Spleen (tissue), 7 donors: ENCODE results near the gene EMILIN1.

Experiments
- POLR2A ChIP-seq, 3 donors: fragments of 450-650 bp; IDR thresholded peaks; one replicate each; pipeline ENCODE4 v1.5.1; 2017; ENCODE audit warnings: antibody characterized with exemption in 3 of 3, mild to moderate bottlenecking in 1 of 3
- TF ChIP-seq, protein P1 (sequence below), 11 experiments: fragments of 200-600 bp in 7 of 11; fragments of 450-650 bp in 4 of 11; sonication (generic) in 4 of 11; IDR thresholded peaks in 8 of 11; conservative IDR thresholded peaks in 3 of 11; 1 replicate in 7 of 11; 2 replicates in 4 of 11; pipeline versions ENCODE4 v1.4.0 to v1.8.0; 2016 to 2021; ENCODE audit warnings: antibody characterized with exemption in 11 of 11, inconsistent platforms in 4 of 11, mild to moderate bottlenecking in 1 of 11
- donor health status: DM: no; HTN: no; CAD: no; lungs with moderate emphysema.
- donor health status: DM: no; HTN: no; CAD: no.
- donor health status: DM: no; HTN: no; CAD: no.

GRCh38 chr2:27118525-27119329 is 40.3 kb downstream of the EMILIN1 start, which contains the start of gene CGREF1:
- TF ChIP-seq, protein P1, sequence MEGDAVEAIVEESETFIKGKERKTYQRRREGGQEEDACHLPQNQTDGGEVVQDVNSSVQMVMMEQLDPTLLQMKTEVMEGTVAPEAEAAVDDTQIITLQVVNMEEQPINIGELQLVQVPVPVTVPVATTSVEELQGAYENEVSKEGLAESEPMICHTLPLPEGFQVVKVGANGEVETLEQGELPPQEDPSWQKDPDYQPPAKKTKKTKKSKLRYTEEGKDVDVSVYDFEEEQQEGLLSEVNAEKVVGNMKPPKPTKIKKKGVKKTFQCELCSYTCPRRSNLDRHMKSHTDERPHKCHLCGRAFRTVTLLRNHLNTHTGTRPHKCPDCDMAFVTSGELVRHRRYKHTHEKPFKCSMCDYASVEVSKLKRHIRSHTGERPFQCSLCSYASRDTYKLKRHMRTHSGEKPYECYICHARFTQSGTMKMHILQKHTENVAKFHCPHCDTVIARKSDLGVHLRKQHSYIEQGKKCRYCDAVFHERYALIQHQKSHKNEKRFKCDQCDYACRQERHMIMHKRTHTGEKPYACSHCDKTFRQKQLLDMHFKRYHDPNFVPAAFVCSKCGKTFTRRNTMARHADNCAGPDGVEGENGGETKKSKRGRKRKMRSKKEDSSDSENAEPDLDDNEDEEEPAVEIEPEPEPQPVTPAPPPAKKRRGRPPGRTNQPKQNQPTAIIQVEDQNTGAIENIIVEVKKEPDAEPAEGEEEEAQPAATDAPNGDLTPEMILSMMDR (IDR thresholded peaks at IDR 0.05 in 8 of 11, conservative IDR thresholded peaks at IDR 0.05 in 3 of 11) = no peak
- no peak for TF ChIP-seq POLR2A (IDR thresholded peaks at IDR 0.05)
